Measurements from ENCODE around the gene NCOA6.

Gene NCOA6

GRCh38 chr20:34825530-34826362 is at the start of gene NCOA6:
TSS of gene NCOA6 (minus strand) at chr20:34825651. CDS start at chr20:34782355, 43,296 bp downstream.
- no peak for DNase-seq

DNA sequence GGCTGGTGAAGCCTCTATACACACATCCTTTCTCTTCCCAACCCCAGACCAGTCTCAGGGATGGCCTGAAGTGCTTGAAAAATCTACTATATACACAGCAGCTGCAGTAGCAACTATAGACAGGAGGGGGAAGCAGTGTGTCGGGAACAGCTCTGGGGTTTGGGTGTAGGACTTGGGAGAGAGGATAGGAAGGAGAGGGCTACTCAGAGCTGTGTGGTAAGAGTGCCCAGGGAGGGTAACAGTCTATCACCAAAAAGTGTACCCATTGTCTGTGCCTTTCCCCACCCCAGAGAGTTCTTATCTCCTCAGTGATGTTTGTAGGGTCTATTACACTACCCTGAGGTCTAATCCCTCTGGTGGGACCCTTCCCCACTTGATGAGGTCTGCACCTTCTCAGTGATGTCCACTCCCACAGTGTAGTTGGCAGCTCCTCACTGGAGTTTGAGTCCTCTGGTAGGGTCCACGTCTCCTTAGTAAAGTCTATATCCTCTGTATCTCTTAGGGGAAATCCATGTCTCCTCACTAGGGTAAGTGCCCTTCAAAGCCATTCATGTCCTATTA is 48.7 kb upstream of the NCOA6 start:
- peak; percentile 46 for DNase-seq

- DNase-seq = no peak
Measured at GRCh38 chr20:34873583-34874093, 48.2 kb upstream of the NCOA6 start.

DNA sequence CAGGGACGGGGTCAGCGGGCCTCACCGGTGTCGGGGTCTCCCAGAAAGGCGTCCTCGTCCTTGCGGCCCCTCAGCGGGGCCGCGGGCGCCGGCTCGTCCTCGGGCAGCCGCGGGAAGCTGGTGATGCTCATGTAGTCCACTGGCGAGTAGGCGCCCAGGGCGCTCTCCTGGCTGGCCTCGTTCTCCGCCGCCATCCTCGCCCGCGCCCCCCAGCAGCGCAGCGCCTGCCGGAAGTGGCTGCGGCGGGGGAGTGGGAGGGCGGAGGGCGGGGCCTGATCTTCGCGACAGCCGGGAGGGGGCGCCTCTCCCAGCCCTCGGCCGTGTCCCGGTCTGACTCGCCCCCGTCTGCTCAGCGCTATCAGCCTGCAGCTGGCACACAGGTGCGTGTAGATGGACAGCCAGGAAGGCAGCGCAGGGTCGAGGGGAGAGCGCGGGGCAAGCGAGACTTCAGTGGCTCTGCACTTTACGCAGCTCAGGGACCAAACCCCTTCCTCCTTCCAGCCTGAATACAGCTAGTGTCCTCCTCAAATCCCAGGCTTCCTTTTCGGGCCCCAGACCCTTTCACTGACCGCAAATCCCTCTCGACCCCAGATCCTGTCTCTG is 47.3 kb upstream of the NCOA6 start, which contains the start of gene GGT7:
Gene GGT7, minus strand, starts transcription at position 235 of the 603 bp plus-strand sequence. Its CDS starts 41 bp downstream, at position 194.
- peak; percentile 53 for DNase-seq

- no peak for DNase-seq
Measured at GRCh38 chr20:34871966-34872621, 46.6 kb upstream of the NCOA6 start.

DNA sequence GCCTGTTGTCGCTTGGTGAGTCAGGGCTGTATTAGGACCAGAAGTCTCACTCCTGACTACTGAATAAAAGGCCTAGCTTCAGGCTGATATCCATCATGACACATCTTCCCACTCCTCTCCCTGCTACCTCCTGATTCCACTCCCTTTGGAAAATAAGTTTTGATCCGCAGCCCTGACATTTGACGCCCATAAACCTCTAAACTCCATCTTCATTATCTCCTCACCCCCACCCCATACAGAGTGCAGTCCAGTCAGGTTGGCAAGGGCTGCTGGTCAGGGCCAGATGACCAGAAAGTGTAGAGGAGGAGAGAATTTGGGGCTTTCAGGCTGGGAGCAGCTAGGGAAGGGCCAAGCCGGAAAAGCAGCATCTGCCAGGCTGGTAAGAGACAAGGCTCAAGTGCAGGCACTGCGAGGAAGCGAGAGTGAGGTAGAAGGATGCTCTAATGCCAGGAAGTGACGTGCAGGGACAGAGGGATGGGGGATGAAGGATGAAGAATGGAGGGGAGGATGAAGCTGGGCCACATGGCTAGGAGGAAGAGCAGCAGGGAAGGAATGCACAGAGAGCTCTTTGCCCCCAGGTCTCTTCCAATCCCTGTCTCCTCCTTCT is 46.0 kb upstream of the NCOA6 start:
- no peak for DNase-seq

GRCh38 chr20:34864216-34864615 is 38.8 kb upstream of the NCOA6 start:
- DNase-seq = no peak

- no peak for DNase-seq
Measured at GRCh38 chr20:34863421-34863965, 38.0 kb upstream of the NCOA6 start.

GRCh38 chr20:34862724-34863123 is 37.3 kb upstream of the NCOA6 start:
- no peak for DNase-seq

DNA sequence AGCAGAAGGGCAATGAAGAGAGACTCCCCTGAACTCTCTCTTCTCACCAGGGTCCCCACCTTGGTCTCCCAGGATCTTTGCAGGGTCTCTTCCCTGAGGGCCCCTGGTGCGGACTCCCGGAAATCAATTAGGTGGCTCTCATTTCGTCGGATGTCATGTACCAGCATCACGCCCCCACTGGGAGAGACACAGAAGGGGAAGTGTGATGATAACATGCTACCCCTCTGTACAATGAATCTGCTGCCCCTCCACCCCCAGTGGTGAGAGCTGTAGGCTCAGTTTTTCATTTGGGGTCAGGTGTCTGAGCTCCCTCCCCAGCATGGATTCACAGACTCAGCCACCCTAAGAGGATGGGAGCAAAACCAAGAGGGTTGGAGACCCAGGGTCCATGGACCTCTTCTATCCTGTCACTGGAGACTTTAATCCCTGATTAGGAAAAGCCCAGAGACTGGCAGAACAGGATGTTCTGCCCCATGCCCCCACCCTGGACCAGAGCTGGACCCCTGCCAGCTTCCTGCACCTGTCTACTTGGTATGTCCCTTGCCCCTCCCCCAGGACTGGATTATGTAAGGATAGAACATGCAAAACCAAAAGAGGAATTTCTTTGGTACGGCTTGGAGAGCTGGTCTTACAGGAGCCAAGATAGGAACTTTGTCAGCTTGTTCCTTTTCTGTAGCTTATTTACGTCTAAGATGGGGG is 36.1 kb upstream of the NCOA6 start:
- DNase-seq = no peak

GRCh38 chr20:34859826-34860545 is 34.5 kb upstream of the NCOA6 start:
- no peak for DNase-seq

DNA sequence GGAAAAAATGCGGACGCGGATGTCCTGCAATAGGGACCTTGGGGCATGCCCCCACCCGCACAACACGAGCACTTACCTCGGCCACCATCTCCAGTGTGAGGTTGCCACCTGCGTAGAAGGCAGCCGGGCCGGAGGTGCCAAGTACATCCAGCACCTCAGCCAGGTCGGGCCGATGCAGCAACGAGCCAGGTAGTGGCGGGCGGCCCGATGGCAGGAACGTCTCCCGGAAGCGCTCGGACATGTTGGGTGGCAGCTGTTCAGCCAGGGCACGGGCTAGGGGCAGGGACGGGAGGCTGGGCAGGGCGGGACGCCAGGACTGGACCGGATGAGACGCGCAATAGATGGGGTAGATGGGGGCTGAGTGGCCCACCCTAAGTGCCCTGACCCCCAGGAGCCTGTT is 33.9 kb upstream of the NCOA6 start:
- DNase-seq = no peak

GRCh38 chr20:34852298-34852697 is 26.8 kb upstream of the NCOA6 start:
- no peak for DNase-seq

DNA sequence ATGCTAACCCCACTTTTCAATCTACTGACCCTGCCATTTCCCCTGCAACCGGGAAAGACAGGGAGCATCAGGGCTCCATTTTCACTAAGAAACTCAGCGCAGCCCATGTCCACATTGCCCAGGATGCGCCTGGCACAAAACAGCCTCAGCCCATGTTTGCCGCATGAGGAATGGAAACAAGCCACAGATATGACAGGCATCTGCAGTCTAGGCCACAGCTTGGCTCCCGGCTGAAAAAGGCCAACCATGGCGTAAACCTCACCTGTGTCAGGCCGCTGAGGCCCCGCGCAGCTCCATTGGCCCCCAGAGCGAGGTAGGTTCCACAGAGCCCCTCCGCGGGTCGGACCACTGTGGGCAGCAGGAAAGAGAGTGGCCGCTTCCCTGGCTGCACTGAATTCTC is 25.5 kb upstream of the NCOA6 start:
- no peak for DNase-seq

DNA sequence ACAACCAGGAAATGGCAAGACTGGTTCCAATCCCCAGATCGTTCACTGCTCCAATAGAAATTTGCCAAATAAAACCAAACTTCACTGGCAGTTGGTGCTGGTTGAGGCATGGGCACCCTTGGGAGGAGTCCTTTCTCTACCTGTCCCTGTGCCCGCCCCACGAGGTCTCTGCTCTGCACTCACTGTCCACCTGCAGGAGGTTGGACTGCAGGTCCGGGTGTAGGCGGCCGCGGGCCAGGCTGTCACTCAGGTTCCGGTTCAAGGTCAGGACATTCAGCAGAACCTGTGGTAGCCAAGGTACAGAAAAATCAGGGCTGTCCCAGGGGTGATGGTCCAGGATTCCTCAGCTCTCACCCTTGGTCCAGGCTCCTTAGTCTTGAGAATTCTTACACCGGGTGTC is 24.3 kb upstream of the NCOA6 start:
- DNase-seq = no peak

- no peak for DNase-seq
Measured at GRCh38 chr20:34848597-34848996, 23.1 kb upstream of the NCOA6 start.

- DNase-seq = no peak
Measured at GRCh38 chr20:34843421-34843820, 18.0 kb upstream of the NCOA6 start.

GRCh38 chr20:34842143-34842542 is 16.7 kb upstream of the NCOA6 start:
- no peak for DNase-seq

DNA sequence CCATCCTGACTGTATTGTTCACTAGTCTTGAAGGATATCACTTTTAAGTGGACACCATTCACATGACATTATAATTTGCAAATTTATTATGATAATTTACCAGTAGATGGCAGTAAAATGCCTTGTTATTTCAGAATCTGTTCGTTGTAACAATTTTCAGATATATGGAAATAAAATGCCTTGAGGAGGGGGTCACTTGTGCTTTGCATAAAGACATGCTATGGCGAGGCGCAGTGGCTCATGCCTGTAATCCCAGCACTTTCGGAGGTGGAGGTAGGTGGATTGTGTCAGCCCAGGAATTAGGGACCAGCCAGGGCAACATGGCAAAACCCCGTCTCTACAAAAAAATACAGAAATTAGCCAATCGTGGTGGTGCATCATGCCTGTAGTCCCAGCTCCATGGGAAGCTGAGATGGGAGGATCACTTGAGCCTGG is 9.0 kb upstream of the NCOA6 start:
- peak; percentile 34 for DNase-seq

- no peak for DNase-seq
Measured at GRCh38 chr20:34831936-34832335, 6.5 kb upstream of the NCOA6 start.

DNA sequence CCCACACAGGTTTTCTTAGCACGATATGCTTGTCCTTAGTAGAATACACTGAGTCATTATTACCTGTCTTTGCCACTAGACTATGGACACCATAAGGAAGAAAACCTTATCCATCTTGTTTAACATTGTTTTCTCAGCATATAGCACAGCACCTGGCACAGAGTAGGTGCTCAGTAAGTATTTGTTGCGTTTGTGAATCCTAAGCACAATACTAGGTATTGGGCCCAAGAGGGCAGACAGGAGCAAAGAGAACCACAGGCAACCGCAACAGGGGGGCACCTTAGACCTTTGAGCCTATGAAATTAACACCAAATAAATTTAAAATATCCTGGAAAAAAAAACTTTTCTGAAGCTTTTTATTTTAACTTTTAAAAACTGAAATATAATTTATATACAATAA is 3.7 kb upstream of the NCOA6 start:
- no peak for DNase-seq

Data from NCI-H1048 (cell line).